Sigmoid colon (tissue), 4 donors: ENCODE results near the gene MRPL23.

Experiments
- CTCF ChIP-seq, 4 experiments: fragments of 450-650 bp in 3 of 4; fragments of 200-600 bp in 1 of 4; IDR thresholded peaks; one replicate each; pipeline ENCODE4 v1.5.1; 2016 to 2019; ENCODE audit warnings: antibody characterized with exemption in 4 of 4, mild to moderate bottlenecking in 3 of 4, moderate library complexity in 2 of 4
- EP300 ChIP-seq, 4 donors: sonication (generic); formaldehyde crosslinking; IDR thresholded peaks; one replicate each; pipeline ENCODE4 v1.6.1; 2017; ENCODE audit warnings: antibody characterized with exemption in 4 of 4
- POLR2A ChIP-seq, 2 donors: fragments of 450-650 bp; IDR thresholded peaks; one replicate each; pipeline ENCODE4 v1.6.1; 2016; ENCODE audit warnings: antibody characterized with exemption in 2 of 2, mild to moderate bottlenecking in 2 of 2, moderate library complexity in 2 of 2
- POLR2AphosphoS5 ChIP-seq, 4 donors: sonication (generic); formaldehyde crosslinking; IDR thresholded peaks; one replicate each; pipeline ENCODE4 v1.6.1; 2017; ENCODE audit warnings: antibody characterized with exemption in 4 of 4

GRCh38 chr11:1942558-1943260, 4.4 kb upstream of the MRPL23 start:
- TF ChIP-seq CTCF (IDR thresholded peaks at IDR 0.05) (no peak), EP300 (IDR thresholded peaks at IDR 0.05) (no peak), POLR2A (IDR thresholded peaks at IDR 0.05) (no peak), POLR2AphosphoS5 (IDR thresholded peaks at IDR 0.05) (no peak)
